Activated naive CD4-positive, alpha-beta T cell treated with anti-CD3 and anti-CD28 coated beads, Interleukin-2, amount 10 ng/mL, durations not matched to agents 7 days and 5 days (primary cell): ENCODE measurements around the gene LHX4.

ENCODE experiments used
- CTCF ChIA-PET: fragments of 350-600 bp; sonication (Branson Sonifier 250); formaldehyde crosslinking; loops from one replicate; lab custom pipeline; 2021; ENCODE audit warnings: antibody characterized with exemption; lab: Charles Lee
- DNase-seq: peaks from one replicate; pipeline ENCODE4 v3.0.0-alpha.2; 2020
- H3K27ac Mint-ChIP-seq: one replicate; pipeline ENCODE4 v1.8.0; 2021; ENCODE audit warnings: mild to moderate bottlenecking, moderate library complexity, mixed read lengths
- H3K27me3 Mint-ChIP-seq: one replicate; pipeline ENCODE4 v1.8.0; 2021; ENCODE audit warnings: mild to moderate bottlenecking, mixed read lengths
- H3K36me3 Mint-ChIP-seq: one replicate; pipeline ENCODE4 v1.8.0; 2021; ENCODE audit warnings: mixed read lengths
- H3K4me1 Mint-ChIP-seq: one replicate; pipeline ENCODE4 v1.8.0; 2021; ENCODE audit warnings: mixed read lengths
- H3K4me3 Mint-ChIP-seq: one replicate; pipeline ENCODE4 v1.8.0; 2021; ENCODE audit warnings: mild to moderate bottlenecking, moderate library complexity, mixed read lengths
- H3K9me3 Mint-ChIP-seq: one replicate; pipeline ENCODE4 v1.8.0; 2021; ENCODE audit warnings: mixed read lengths

Gene LHX4

DNA sequence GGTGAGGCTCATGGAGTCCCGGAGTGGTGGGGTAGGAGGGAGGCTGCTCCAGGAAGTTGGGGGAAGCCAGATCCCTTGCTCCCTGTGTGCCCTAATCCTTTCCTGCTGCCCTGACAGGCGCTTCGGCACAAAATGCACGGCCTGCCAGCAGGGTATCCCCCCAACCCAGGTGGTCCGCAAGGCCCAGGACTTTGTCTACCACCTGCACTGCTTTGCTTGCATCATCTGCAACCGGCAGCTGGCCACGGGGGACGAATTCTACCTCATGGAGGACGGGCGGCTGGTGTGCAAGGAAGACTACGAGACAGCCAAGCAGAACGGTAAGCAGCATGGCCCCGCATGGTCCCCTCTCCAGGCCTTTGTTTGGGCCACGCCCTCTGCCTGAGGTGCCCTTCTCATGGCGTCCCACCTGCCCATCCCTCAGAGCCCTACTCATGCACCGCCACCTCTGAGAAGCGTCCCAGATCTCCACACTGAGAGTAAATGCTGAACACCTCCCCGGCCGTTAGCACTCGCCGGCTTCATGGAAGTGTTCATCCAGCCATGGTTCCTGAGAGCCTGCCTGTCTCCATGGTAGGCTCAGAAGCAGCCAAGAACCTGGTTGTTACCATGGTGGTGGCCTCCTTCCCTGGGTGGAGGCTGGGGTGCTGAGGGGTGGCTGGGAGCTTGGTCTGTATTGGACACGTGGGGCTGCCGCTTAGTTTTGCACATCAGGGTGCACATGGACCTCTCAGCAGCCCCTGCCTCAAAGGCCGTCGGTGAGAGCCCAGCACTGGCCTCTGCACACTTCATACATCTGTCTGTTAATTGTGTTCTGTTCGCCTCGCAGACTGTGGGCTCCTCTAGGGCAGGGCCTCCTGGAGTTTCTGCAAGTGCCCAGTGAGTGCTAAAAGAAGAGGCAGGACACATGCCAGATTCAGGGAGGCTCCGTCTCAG, 36.5 kb downstream of the LHX4 start:
- no peak overlapping the region for H3K4me3 Mint-ChIP-seq
- no peak for DNase-seq
- H3K9me3 Mint-ChIP-seq, result no peaks in the 10 kb centered on the region
- no peaks in the 10 kb centered on the region for H3K4me1 Mint-ChIP-seq
- CTCF ChIA-PET, result interaction anchor here (1.4 kb wide), 1 partner anchor 12 kb away, joined by 3 read pairs; no protein-coding TSS in a partner anchor
- H3K27ac Mint-ChIP-seq, result no peak overlapping the region
- no peaks in the 10 kb centered on the region for H3K36me3 Mint-ChIP-seq
- H3K27me3 Mint-ChIP-seq, result peaks cover 3% of the 10 kb centered on the region

DNA sequence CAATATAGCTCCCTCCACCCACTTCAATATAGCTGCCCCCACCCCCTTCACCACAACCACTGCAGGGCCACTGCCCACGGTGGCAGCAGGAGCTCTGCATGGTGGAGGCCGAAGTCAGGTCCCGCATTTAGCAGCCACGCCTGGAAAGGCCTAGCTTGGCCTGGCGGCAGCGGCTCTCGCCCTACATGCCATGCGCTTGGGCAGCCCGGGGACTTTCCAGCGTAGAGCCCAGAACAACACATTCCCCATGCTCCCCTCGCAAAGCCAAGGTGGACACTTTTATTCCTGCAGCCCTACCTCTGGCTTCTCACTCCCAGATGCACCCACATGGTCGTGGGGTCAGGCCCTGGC, 37.1 kb downstream of the LHX4 start:
- DNase-seq, result no peak
- Mint-ChIP-seq H3K27ac (no peak overlapping the region), H3K27me3 (peaks cover 3% of the 10 kb centered on the region), H3K36me3 (no peaks in the 10 kb centered on the region), H3K4me1 (no peaks in the 10 kb centered on the region), H3K4me3 (no peak overlapping the region), H3K9me3 (no peaks in the 10 kb centered on the region)
- CTCF ChIA-PET, result interaction anchor here (1.0 kb wide), 1 partner anchor 149 kb away, joined by 3 read pairs; no protein-coding TSS in a partner anchor

DNA sequence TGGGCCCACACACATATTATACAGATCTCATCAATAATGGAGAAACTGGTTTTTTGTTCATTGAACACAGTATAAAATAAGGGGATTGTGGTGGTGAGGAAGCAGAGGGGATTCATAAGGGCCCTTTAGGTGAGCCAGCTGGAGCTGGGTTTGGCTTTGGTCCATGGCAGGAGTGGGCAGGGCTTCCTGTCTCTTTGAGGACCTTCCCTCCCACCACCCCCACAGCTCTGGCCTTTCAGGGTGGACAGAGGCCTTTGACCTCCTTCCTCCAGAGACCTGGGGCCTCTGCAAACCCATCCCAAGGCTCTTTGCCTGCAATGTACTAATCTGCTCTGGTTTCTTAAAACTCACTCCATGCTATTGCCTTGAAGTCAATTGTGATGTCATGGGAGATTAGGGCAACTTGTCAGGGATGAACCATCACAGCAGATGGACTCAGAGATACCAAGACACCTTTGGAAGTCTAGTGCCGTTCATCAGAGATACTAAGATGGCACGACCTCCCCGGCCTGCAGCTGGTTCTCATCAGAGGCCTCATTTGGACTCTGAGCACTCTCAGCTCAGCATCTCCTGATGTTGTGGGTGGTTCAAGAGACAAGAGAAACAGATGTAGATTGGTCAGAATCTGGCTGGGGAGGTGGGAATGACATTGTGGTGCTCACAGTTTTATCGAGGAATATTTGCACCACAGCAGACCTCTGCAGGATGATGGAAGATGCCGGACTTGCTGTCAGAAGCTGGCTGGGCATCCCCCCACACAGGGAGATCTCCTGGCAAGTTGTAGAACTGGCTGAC, 37.9 kb downstream of the LHX4 start:
- Mint-ChIP-seq H3K9me3 (no peaks in the 10 kb centered on the region), H3K36me3 (no peaks in the 10 kb centered on the region), H3K27me3 (peaks cover 3% of the 10 kb centered on the region), H3K4me3 (no peak overlapping the region), H3K4me1 (no peaks in the 10 kb centered on the region), H3K27ac (no peak overlapping the region)
- DNase-seq, result peak; percentile 8
- CTCF ChIA-PET, result interaction anchor here (1.0 kb wide), 1 partner anchor 148 kb away, joined by 3 read pairs; no protein-coding TSS in a partner anchor

DNA sequence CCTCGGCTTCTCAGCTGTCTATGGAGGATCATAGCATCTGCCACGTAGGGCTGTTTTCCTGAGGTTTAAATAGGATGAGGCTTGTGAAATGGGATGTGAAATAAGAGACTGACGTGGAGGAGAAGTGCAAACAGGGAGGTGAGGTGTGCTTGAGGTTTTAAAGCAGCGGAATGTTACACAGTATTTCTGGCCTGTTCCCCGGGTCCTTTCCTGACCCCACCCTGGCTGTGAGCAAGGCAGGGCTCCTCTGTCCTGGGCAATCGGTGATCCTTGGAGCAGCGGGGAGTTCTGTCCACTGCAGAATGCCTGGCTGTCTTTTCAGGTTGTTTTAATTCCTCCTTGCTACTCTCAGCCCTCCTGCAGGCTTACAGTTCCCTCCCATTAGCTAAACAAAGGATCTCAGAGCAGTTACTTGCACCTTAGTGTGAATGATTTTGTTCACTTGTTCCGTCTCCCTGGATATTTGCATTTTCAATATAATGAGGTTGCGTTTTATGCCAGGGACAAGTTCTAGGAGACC, 38.6 kb downstream of the LHX4 start:
- no peak for DNase-seq
- H3K27me3 Mint-ChIP-seq, result peaks cover 3% of the 10 kb centered on the region
- no peaks in the 10 kb centered on the region for H3K9me3 Mint-ChIP-seq
- H3K4me3 Mint-ChIP-seq, result no peak overlapping the region
- no peak overlapping the region for H3K27ac Mint-ChIP-seq
- H3K4me1 Mint-ChIP-seq, result no peaks in the 10 kb centered on the region
- no peaks in the 10 kb centered on the region for H3K36me3 Mint-ChIP-seq
- CTCF ChIA-PET, result no interaction called here

DNA sequence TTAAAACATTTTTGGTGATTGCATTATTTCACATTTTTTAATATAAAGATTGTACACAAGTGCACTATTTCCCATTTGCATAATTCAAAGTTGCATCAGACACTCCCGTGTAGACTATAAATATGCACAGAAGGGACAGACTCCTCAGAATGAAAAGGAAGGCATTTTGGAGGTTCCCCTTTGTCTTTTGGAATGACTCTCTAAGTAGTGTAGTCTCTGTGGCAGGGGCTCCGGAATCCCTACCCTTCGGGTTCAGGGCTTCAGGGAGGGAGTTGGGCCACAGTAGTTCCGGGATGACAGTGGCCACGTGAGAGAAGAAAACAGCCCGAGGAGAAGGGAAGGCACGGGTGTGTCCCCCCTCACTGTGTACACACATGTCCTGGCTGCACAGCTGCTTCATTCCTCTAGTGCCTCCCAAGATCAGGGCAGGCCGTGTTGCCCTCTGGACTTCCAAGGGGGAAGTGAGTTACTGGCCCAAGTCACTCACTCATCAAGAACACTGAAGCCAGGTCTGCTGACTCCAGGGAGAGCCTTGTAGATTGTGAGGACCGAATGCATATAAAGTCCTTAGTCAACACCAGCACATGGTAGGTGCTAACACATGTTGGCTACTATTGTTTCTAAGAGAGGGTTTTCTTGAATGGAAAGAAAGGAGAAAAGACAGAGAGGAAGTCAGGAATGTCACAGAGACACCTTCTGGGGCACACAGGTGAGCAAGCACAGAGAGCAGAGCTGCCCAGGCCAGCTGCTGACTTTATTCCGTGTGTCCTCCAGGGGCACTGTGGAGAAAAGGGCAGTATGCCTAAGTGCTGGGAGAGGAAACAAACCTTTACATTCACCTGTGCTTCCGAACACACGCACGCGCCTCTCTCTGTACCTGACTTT, 39.8 kb downstream of the LHX4 start:
- CTCF ChIA-PET, result interaction anchor here (0.6 to 1.7 kb wide), 2 partner anchors 9 to 178 kb away, joined by 3 read pairs; no protein-coding TSS in a partner anchor
- DNase-seq, result no peak

DNA sequence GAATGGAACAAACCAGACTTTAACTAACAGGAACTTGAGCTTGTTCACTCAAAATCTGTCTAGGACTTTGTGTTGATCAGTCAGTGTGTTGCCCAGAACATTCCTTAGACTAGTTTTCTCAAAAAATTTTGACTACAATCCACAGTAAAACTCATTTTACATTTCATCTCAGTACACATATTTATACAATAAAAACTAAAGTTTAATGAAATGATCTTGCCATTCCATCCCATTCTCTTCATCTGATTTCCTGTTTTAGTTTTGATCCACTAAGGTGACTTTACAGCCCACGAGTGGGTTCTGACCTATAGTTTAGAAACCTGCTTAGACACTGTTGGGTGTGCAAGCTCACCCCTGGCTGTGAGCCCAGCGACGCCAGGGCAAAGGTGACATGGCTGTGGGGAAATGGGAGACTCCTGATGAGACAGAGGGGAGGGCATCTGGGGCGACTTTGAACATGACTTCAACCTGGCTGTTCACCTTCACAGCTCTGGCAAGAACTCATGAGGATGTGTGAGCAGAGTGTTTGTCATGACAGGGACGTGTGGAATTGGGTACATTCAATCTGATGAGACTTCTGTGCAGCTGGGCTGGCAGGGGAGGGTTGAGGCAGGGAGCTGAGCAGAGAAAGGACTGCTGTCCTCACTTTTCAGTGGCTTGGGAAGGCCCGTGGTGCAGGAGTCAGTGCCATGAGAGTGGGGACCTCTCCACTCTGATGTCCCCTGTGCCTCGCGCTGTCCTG, 40.6 kb downstream of the LHX4 start:
- CTCF ChIA-PET, result interaction anchor here (1.7 kb wide), 1 partner anchor 10 kb away, joined by 3 read pairs; no protein-coding TSS in a partner anchor
- H3K27ac Mint-ChIP-seq, result no peak overlapping the region
- H3K9me3 Mint-ChIP-seq, result no peaks in the 10 kb centered on the region
- no peaks in the 10 kb centered on the region for H3K4me1 Mint-ChIP-seq
- no peak for DNase-seq
- no peak overlapping the region for H3K4me3 Mint-ChIP-seq
- H3K27me3 Mint-ChIP-seq, result no peaks in the 10 kb centered on the region
- H3K36me3 Mint-ChIP-seq, result peaks cover 3% of the 10 kb centered on the region

More for the DNA sequence above, 39.8 kb downstream of the LHX4 start:
- Mint-ChIP-seq H3K9me3 (no peaks in the 10 kb centered on the region), H3K27me3 (no peaks in the 10 kb centered on the region), H3K27ac (no peak overlapping the region), H3K4me1 (no peaks in the 10 kb centered on the region), H3K4me3 (no peak overlapping the region), H3K36me3 (no peaks in the 10 kb centered on the region)

DNA sequence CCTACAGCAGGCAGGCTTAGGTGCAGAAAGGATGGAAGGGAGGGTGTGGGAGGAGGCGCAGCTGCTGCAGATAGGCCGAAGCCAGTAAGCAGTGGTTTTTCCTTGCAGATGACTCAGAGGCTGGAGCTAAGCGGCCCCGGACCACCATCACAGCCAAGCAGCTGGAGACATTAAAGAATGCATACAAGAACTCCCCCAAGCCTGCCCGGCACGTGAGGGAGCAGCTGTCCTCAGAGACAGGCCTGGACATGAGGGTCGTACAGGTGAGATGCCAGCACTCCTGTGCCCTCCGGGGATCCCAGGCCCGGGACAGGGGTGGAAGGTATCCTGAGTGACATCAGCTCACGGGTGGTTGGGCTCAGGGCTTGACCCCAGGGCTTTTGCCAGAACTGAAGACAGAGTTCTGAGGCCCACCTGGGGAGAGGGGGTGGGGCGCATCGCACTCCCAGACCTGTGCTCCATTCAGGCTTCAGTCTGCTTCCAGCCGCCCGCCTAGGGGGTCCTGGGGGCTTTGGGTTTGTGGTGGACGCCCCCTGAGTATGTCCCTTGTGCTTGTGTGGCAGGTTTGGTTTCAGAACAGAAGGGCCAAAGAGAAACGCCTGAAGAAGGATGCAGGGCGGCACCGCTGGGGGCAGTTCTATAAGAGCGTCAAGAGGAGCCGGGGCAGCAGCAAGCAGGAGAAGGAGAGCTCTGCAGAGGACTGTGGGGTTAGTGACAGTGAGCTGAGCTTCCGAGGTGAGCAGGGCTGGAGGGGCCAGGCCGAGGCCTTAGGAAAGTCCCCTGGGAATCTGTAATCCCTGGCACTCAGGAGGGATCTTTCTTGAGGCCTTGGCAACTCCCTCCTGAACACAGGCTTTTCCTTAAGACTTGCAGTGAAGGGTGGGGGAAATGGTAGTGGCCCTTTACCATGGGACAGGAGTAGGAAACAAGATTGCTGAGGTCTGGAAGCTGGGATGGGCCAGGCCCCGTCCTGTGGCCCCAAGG, 41.5 kb downstream of the LHX4 start:
- Mint-ChIP-seq H3K9me3 (no peaks in the 10 kb centered on the region), H3K27me3 (no peaks in the 10 kb centered on the region), H3K4me1 (no peaks in the 10 kb centered on the region), H3K27ac (no peak overlapping the region), H3K36me3 (peaks cover 3% of the 10 kb centered on the region), H3K4me3 (no peak overlapping the region)
- CTCF ChIA-PET, result interaction anchor here (0.6 to 1.7 kb wide), 2 partner anchors 10 to 256 kb away, joined by 3 read pairs; no protein-coding TSS in a partner anchor
- no peak for DNase-seq

DNA sequence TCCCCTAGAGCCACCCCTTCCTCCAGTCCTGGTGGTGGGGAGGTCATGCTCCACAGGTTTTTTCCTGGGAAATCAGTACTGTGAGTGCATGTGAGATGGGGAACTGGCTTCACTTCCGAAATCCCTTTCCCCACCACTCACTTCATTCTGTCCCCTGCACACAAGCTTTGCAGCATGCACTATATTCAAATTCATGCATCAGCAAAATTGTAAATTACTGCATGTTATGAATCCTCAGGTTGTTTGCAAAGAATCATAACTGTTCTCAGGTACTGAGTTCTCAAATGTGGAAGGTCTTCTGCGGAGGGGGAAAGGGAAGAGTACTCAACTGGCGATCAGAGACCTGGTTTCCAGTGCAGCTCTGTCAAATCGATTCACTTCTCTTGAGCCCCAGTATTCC, 42.3 kb downstream of the LHX4 start:
- CTCF ChIA-PET, result interaction anchor here (0.6 kb wide), 1 partner anchor 255 kb away, joined by 3 read pairs; no protein-coding TSS in a partner anchor
- H3K4me1 Mint-ChIP-seq, result no peaks in the 10 kb centered on the region

DNA sequence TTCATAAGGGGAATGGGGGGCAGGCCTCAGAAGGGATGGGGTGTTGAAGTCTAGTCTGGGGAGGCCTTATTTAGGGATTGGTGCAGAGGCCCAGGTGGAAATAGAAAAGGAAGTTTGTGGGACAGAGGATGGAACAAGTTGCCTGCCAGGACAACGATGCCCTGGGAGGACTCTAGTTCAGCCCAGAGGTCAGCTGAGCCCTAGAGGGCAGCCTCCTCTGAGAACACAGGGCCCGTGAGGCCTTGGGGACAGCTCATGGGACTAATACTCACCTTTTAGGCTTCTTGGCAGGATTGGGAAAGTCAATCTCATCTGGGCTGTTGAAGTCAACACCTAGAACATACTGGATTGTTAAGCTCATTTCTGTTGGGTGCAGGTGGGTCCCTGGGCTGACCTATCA, 43.0 kb downstream of the LHX4 start:
- no peaks in the 10 kb centered on the region for H3K9me3 Mint-ChIP-seq
- H3K4me1 Mint-ChIP-seq, result no peaks in the 10 kb centered on the region
- H3K4me3 Mint-ChIP-seq, result no peak overlapping the region
- no peak overlapping the region for H3K27ac Mint-ChIP-seq
- no peak for DNase-seq
- CTCF ChIA-PET, result interaction anchor here (0.7 to 1.7 kb wide), 2 partner anchors 20 to 143 kb away, joined by 3 to 5 read pairs; no protein-coding TSS in a partner anchor
- H3K36me3 Mint-ChIP-seq, result peaks cover 8% of the 10 kb centered on the region
- H3K27me3 Mint-ChIP-seq, result no peaks in the 10 kb centered on the region

More for the DNA sequence above, 42.3 kb downstream of the LHX4 start:
- Mint-ChIP-seq H3K27ac (no peak overlapping the region), H3K27me3 (no peaks in the 10 kb centered on the region), H3K36me3 (peaks cover 3% of the 10 kb centered on the region), H3K4me3 (no peak overlapping the region), H3K9me3 (no peaks in the 10 kb centered on the region)
- DNase-seq, result no peak

DNA sequence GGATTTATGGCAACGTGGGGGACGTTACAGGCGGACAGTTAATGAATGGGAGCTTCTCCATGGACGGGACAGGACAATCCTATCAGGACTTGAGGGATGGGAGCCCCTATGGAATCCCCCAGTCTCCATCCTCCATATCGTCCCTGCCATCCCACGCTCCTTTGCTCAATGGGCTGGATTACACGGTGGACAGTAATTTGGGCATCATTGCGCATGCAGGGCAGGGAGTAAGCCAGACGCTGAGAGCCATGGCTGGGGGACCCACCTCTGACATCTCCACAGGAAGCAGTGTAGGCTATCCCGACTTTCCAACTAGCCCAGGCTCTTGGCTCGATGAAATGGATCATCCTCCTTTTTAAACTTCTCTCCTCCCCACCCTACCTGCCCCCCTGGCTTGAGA, 44.2 kb downstream of the LHX4 start:
- Mint-ChIP-seq H3K4me1 (no peaks in the 10 kb centered on the region), H3K36me3 (peaks cover 8% of the 10 kb centered on the region), H3K27me3 (no peaks in the 10 kb centered on the region), H3K9me3 (no peaks in the 10 kb centered on the region), H3K4me3 (no peak overlapping the region), H3K27ac (no peak overlapping the region)
- CTCF ChIA-PET, result interaction anchor here (1.7 kb wide), 1 partner anchor 21 kb away, joined by 5 read pairs; no protein-coding TSS in a partner anchor
- DNase-seq, result no peak

DNA sequence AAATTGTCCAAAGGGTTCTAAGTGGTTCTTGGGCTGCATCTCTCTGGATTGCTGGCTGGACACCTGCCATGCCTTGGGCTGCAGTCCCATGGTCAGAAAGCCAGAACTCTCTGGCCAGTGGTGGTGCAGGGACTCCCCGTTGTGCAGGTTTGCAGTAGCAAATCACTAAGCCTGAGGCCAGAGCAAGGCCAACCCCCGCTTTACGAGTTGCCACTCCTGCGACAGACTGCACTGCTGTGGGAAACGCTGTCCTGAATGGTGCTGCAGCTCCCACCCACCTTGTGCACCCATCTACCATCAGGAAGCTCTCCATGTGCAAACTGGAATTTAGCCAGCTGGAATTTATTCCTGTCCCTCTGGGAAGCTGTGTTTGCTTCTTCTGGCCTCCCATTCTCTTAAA, 45.7 kb downstream of the LHX4 start:
- Mint-ChIP-seq H3K9me3 (no peaks in the 10 kb centered on the region), H3K36me3 (peaks cover 8% of the 10 kb centered on the region), H3K27ac (no peak overlapping the region), H3K4me3 (no peak overlapping the region), H3K27me3 (no peaks in the 10 kb centered on the region), H3K4me1 (no peaks in the 10 kb centered on the region)
- no peak for DNase-seq
- CTCF ChIA-PET, result no interaction called here
